GM23248 (cell line): Measurements from ENCODE around the gene SLC30A7. TPM values are rescaled to one million over a fixed set of nuclear protein-coding genes. Genes with fewer than 3 reads are reported as not detected.

Experiments used
- DNase-seq: peaks from one replicate; pipeline ENCODE4 v3.0.0-alpha.2; 2015
- H2AFZ ChIP-seq: fragments of 200-600 bp; sonication (generic); 2 replicates; pipeline ENCODE4 v1.6.1; 2016; ENCODE audit warnings: antibody characterized with exemption
- H3F3A ChIP-seq: fragments of 200-600 bp; sonication (generic); 2 replicates; pipeline ENCODE4 v1.6.1; 2016; ENCODE audit warnings: mild to moderate bottlenecking, antibody characterized with exemption, mixed run types; ENCODE audit not compliant: insufficient read depth
- H3K27ac ChIP-seq: fragments of 200-600 bp; sonication (generic); 2 replicates; pipeline ENCODE4 v1.5.1; 2016; ENCODE audit warnings: mild to moderate bottlenecking
- H3K27me3 ChIP-seq: fragments of 200-600 bp; sonication (generic); replicated peaks from 2 replicates; pipeline ENCODE4 v1.6.1; 2016; ENCODE audit warnings: mild to moderate bottlenecking; ENCODE audit not compliant: insufficient read depth
- H3K36me3 ChIP-seq: fragments of 200-600 bp; sonication (generic); 2 replicates; pipeline ENCODE4 v1.6.1; 2016; ENCODE audit warnings: low read depth, mild to moderate bottlenecking
- H3K4me1 ChIP-seq: fragments of 200-600 bp; sonication (generic); 2 replicates; pipeline ENCODE4 v1.6.1; 2016; ENCODE audit warnings: mild to moderate bottlenecking; ENCODE audit not compliant: insufficient read depth
- H3K4me2 ChIP-seq: fragments of 200-600 bp; sonication (generic); one replicate; pipeline ENCODE4 v1.6.1; 2016; ENCODE audit warnings: mild to moderate bottlenecking; ENCODE audit not compliant: unreplicated experiment
- H3K4me3 ChIP-seq: fragments of 200-600 bp; sonication (generic); 2 replicates; pipeline ENCODE4 v1.5.1; 2016; ENCODE audit warnings: mild to moderate bottlenecking
- H3K79me2 ChIP-seq: fragments of 200-600 bp; sonication (generic); 2 replicates; pipeline ENCODE4 v1.6.1; 2016; ENCODE audit warnings: mild to moderate bottlenecking; ENCODE audit not compliant: insufficient read depth
- H3K9ac ChIP-seq: fragments of 200-600 bp; sonication (generic); 2 replicates; pipeline ENCODE4 v1.6.1; 2016; ENCODE audit warnings: mild to moderate bottlenecking
- H3K9me2 ChIP-seq: fragments of 200-600 bp; sonication (generic); 2 replicates; pipeline ENCODE4 v1.6.1; 2016; ENCODE audit warnings: mixed run types, mild to moderate bottlenecking, moderate library complexity; ENCODE audit not compliant: insufficient read depth
- H3K9me3 ChIP-seq: fragments of 200-600 bp; sonication (generic); one replicate; pipeline ENCODE4 v1.6.1; 2017; ENCODE audit warnings: low read depth
- H4K20me1 ChIP-seq: fragments of 200-600 bp; sonication (generic); 2 replicates; pipeline ENCODE4 v1.6.0; 2016; ENCODE audit not compliant: insufficient read depth
- EZH2 ChIP-seq: fragments of 200-600 bp; sonication (generic); IDR thresholded peaks from 2 replicates; pipeline ENCODE4 v1.6.1; 2018; ENCODE audit warnings: antibody characterized with exemption, mild to moderate bottlenecking; ENCODE audit not compliant: insufficient read depth, poor library complexity, severe bottlenecking
- EZH2phosphoT487 ChIP-seq: fragments of 200-600 bp; sonication (generic); IDR thresholded peaks from 2 replicates; pipeline ENCODE4 v1.6.1; 2018; ENCODE audit warnings: antibody characterized with exemption, moderate library complexity, mild to moderate bottlenecking, low read depth; ENCODE audit not compliant: insufficient read depth
- WGBS, 2 experiments: methylation state at CpG; one replicate each; pipeline ENCODE4 v1.1.6; 2015 to 2017; ENCODE audit warnings: low lambda C conversion rate in 2 of 2, low coverage in 1 of 2; ENCODE audit errors: missing lambda C conversion rate in 2 of 2; 5-methylcytosine and 5-hydroxymethylcytosine counted together
- in situ Hi-C: fragments of 300-500 bp; cut with MboI; formaldehyde crosslinking; loops from 2 replicates; pipeline ENCODE4 v1.15.0; 2020
- polyA plus RNA-seq: library from polyadenylated mRNA; unstranded; fragments of >200 nt; fragmentation: Nextera tagmentation; extraction: Ambion mirVana; gene quantifications from 2 replicates; pipeline ENCODE4 v1.2.1, GENCODE V29; 2016
- total RNA-seq: library from RNA; depleted of rRNA; stranded (reverse); fragments of >200 nt; shearing (Covaris generic); gene quantifications from 2 replicates; pipeline ENCODE4 v1.2.3, GENCODE V29; 2014

SLC30A7 gene
- total and polyA plus RNA-seq, 2 experiments from 2014 or later, result 35.2 to 65.7 TPM

DNA sequence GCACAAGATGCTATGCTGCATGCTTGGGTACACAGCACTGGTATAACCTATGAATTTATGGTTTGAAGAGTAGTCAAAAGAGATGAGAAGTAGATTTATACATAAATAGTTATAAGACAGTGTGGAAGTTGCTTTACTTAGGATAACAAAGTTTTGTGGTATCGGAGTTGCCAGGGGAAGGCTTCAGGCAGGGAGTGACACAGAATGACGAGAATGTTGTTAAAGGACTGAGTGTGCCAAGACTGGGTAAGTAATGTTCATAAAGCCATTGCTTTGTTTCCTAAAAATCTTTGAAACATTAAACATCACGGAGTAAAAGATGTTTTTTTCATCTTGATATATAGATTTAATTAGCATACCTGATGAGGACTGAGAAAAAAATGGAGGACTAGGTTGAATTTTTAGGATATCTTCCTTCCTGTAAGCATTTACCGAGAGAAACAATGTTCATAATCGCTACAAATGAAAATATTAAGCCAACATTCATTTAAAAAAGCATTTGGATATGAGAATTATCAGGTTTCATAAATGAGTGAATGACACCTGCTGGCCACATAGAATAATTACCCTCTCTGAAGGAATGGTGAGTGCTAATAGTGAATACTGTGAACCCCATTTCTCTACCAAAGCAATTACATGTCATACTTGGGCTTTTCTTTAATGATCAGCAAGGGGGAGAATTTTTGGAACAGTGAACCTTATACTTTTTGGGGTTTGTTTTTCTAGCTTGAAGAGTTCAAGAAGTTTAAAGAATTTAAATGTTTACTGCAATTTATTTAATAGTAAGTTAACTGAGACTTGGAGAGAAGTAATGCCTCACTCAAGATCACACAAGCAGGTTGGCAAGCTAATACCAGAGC, 29.6 kb upstream of the SLC30A7 start:
- Histone ChIP-seq H3K4me3 (0 out of 2 replicates have a peak overlapping the region, but pooled peaks have one; percentile 29), H3K27me3 (no peaks in the 10 kb centered on the region), H2AFZ (peak overlapping the region; percentile 70), H3K9ac (peak overlapping the region; percentile 2; the same call in 1 of the 2 replicates), H3K9me2 (no peaks in the 10 kb centered on the region), H3K27ac (peak overlapping the region; percentile 47), H3K36me3 (no peaks in the 10 kb centered on the region), H3K79me2 (no peaks in the 10 kb centered on the region), H4K20me1 (no peaks in the 10 kb centered on the region), H3F3A (peaks cover 29% of the 10 kb centered on the region), H3K4me2 (peak overlapping the region; percentile 73), H3K4me1 (peaks cover 41% of the 10 kb centered on the region), H3K9me3 (no peaks in the 10 kb centered on the region)
- no peak for TF ChIP-seq EZH2
- TF ChIP-seq EZH2phosphoT487, result no peak
- WGBS, 2 experiments, result 9 to 10% methylated on average over 5 of the region's 5 CpGs
- peak; percentile 71 for DNase-seq
- in situ Hi-C loops, result loop anchor here (10.0 kb wide), 1 partner anchor 261 kb away; no protein-coding TSS in a partner anchor

DNA sequence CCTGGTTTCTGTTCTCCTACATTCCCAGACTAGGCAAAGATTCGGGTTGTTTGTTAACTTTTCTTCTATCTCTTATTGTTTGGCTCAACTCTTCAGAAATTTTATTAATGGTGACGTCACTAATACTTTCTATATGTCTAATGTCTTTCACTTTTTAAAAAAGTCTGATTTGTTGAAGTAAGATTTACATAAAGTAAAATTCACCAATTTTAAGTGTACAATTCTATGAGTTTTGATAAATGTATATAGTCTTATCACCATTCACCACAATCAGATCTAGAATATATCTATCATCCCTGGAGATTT, 29.0 kb upstream of the SLC30A7 start:
- peak overlapping the region; percentile 70 for H2AFZ ChIP-seq
- no peak overlapping the region for H3K4me2 ChIP-seq
- H3K4me3 ChIP-seq, result no peak overlapping the region
- no peak overlapping the region; the same call in 1 of the 2 replicates for H3K27ac ChIP-seq
- no peaks in the 10 kb centered on the region for H4K20me1 ChIP-seq
- H3K4me1 ChIP-seq, result peaks cover 35% of the 10 kb centered on the region
- H3K36me3 ChIP-seq, result no peaks in the 10 kb centered on the region
- 49 to 50% methylated on average over 2 of the region's 2 CpGs for WGBS, 2 experiments
- no peaks in the 10 kb centered on the region for H3K27me3 ChIP-seq
- no peak overlapping the region for H3K9ac ChIP-seq
- no peaks in the 10 kb centered on the region for H3K9me2 ChIP-seq
- H3F3A ChIP-seq, result peaks cover 23% of the 10 kb centered on the region
- in situ Hi-C loops, result loop anchor here (10.0 kb wide), 1 partner anchor 262 kb away; no protein-coding TSS in a partner anchor
- H3K79me2 ChIP-seq, result no peaks in the 10 kb centered on the region
- no peak for TF ChIP-seq EZH2
- no peak for TF ChIP-seq EZH2phosphoT487
- H3K9me3 ChIP-seq, result no peaks in the 10 kb centered on the region
- no peak for DNase-seq

DNA sequence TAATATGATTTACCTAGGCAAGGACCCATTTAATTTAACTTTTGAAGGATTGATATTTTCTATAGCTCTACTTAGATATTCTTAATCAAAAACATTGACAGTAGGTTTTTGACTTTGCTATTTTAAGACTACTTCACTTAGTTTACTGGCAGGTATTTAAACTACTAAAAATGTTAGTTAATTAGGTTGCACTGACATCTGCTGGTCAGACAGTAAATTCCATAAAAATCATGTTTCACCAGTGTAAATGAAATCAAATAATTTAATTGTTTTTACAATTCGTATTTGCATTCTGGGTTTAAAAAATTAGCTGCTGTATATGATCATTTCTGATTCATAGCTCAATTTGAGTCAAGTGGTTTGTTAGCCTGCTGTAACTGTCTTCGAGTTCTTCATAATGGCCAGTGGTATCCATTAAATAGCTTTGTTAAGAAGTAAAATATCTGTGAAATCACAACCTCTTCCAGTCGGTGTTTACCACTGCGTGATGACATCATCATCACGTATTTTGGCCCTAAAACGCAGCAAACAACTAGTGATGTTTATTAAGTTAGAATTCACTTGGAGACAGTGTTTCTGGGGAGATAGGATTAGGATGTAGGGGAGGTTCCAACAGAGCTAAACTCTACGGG, 27.4 kb upstream of the SLC30A7 start:
- peaks cover 20% of the 10 kb centered on the region for H3K4me1 ChIP-seq
- no peaks in the 10 kb centered on the region for H3K36me3 ChIP-seq
- no peaks in the 10 kb centered on the region for H4K20me1 ChIP-seq
- no peaks in the 10 kb centered on the region for H3K27me3 ChIP-seq
- in situ Hi-C loops, result loop anchor here (10.0 kb wide), 1 partner anchor 264 kb away; no protein-coding TSS in a partner anchor
- WGBS, 2 experiments, result 1 to 4% methylated on average over 7 of the region's 7 CpGs
- peak overlapping the region; percentile 48 for H3K9ac ChIP-seq
- H3K27ac ChIP-seq, result no peak overlapping the region
- peak overlapping the region; percentile 68 for H3K4me2 ChIP-seq
- no peak for TF ChIP-seq EZH2phosphoT487
- H3K9me3 ChIP-seq, result no peaks in the 10 kb centered on the region
- H3F3A ChIP-seq, result peaks cover 13% of the 10 kb centered on the region; the same call in 1 of the 2 replicates
- no peaks in the 10 kb centered on the region for H3K79me2 ChIP-seq
- peak; percentile 65 for DNase-seq
- H2AFZ ChIP-seq, result peak overlapping the region; percentile 89
- peak overlapping the region; percentile 51 for H3K4me3 ChIP-seq
- no peaks in the 10 kb centered on the region for H3K9me2 ChIP-seq

DNA sequence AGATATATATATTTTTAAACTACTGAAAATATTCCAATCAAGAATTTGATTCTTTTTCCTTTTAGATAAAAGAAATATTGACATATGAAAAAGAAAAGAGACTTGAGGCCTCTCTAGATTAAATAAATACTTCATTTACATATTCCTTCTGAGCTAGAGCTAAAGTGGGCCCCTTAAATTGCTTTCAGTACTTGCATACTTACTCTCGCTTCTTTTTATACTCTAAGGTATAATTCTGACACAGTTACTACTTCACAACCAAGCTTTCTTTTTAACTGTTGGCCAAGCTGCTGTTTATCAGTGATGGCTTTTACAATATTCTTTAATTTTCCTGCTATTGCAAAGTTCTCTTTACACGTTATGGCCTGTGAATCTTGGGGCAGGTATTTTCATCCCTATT, 25.9 kb upstream of the SLC30A7 start:
- H3K79me2 ChIP-seq, result no peaks in the 10 kb centered on the region
- H3K36me3 ChIP-seq, result no peaks in the 10 kb centered on the region
- H2AFZ ChIP-seq, result no peak overlapping the region
- TF ChIP-seq EZH2phosphoT487, result no peak
- no peak overlapping the region for H3K4me2 ChIP-seq
- H3K27me3 ChIP-seq, result no peaks in the 10 kb centered on the region
- peaks cover 20% of the 10 kb centered on the region for H3K4me1 ChIP-seq
- no peak overlapping the region for H3K4me3 ChIP-seq
- no peak for DNase-seq
- H3K9me3 ChIP-seq, result no peaks in the 10 kb centered on the region
- no peaks in the 10 kb centered on the region for H4K20me1 ChIP-seq
- H3K9me2 ChIP-seq, result no peaks in the 10 kb centered on the region
- peaks cover 13% of the 10 kb centered on the region; the same call in 1 of the 2 replicates for H3F3A ChIP-seq
- 72 to 83% methylated on average over 2 of the region's 2 CpGs for WGBS, 2 experiments
- H3K27ac ChIP-seq, result no peak overlapping the region
- no peak overlapping the region for H3K9ac ChIP-seq
- in situ Hi-C loops, result loop anchor here (10.0 kb wide), 1 partner anchor 265 kb away; no protein-coding TSS in a partner anchor
